GM21515 (cell line): ENCODE results near the gene PRDX1.
"Not testable (repeated sequence)": the region's sequence is repeated elsewhere in the genome, so short reads cannot be mapped to it uniquely, and the experiment has no call there.

Experiments used
- ATAC-seq: cut with Tn5 transposase; IDR thresholded peaks from one replicate; pipeline ENCODE4 v1.9.1; 2021; ENCODE audit not compliant: unreplicated experiment

Gene PRDX1

GRCh38 chr1:45536886-45537285 lies 15.2 kb upstream of the PRDX1 start:
- no peak for ATAC-seq

- ATAC-seq = no peak
These were observed 14.5 kb upstream of the PRDX1 start for GRCh38 chr1:45535988-45536766.

- no peak for ATAC-seq
These were observed 10.2 kb upstream of the PRDX1 start for GRCh38 chr1:45531873-45532272.

- no peak for ATAC-seq
These were observed 9.0 kb upstream of the PRDX1 start for GRCh38 chr1:45530632-45531135.

- ATAC-seq = no peak
These were observed 4.5 kb upstream of the PRDX1 start for GRCh38 chr1:45526135-45526644.

- ATAC-seq = not testable (repeated sequence)
These were observed 2.3 kb upstream of the PRDX1 start for GRCh38 chr1:45523975-45524374.

- ATAC-seq = not testable (repeated sequence)
These were observed 1.8 kb upstream of the PRDX1 start for GRCh38 chr1:45523516-45523915.

GRCh38 chr1:45522324-45523104 lies 830 bp upstream of the PRDX1 start:
- ATAC-seq = peak; percentile 9

GRCh38 chr1:45519774-45520173 lies 1.9 kb downstream of the PRDX1 start:
- not testable (repeated sequence) for ATAC-seq

- ATAC-seq = no peak
These were observed 2.8 kb downstream of the PRDX1 start for GRCh38 chr1:45518910-45519309.

GRCh38 chr1:45518366-45518765 lies 3.3 kb downstream of the PRDX1 start:
- ATAC-seq = not testable (repeated sequence)

GRCh38 chr1:45516465-45516864 lies 5.2 kb downstream of the PRDX1 start:
- ATAC-seq = no peak

- ATAC-seq = no peak
These were observed 5.6 kb downstream of the PRDX1 start for GRCh38 chr1:45516036-45516435.

- ATAC-seq = not testable (repeated sequence)
These were observed 8.0 kb downstream of the PRDX1 start for GRCh38 chr1:45513532-45514260.

GRCh38 chr1:45512641-45513054 lies 9.0 kb downstream of the PRDX1 start:
- ATAC-seq = no peak

- ATAC-seq = no peak
These were observed 10.6 kb downstream of the PRDX1 start for GRCh38 chr1:45510972-45511527.

GRCh38 chr1:45510036-45510971 lies 11.4 kb downstream of the PRDX1 start:
- no peak for ATAC-seq

GRCh38 chr1:45508295-45509151 lies 13.2 kb downstream of the PRDX1 start:
- no peak for ATAC-seq

- no peak for ATAC-seq
These were observed 13.8 kb downstream of the PRDX1 start for GRCh38 chr1:45507893-45508292.
